LNCAP (cell line): ENCODE measurements around the gene ODAD2.

Source experiments
- TF ChIP-seq, protein P1 (sequence below): fragments of 450-650 bp; IDR thresholded peaks from 2 replicates; pipeline ENCODE4 v1.5.1; 2017; ENCODE audit warnings: mild to moderate bottlenecking

The ODAD2 gene

DNA sequence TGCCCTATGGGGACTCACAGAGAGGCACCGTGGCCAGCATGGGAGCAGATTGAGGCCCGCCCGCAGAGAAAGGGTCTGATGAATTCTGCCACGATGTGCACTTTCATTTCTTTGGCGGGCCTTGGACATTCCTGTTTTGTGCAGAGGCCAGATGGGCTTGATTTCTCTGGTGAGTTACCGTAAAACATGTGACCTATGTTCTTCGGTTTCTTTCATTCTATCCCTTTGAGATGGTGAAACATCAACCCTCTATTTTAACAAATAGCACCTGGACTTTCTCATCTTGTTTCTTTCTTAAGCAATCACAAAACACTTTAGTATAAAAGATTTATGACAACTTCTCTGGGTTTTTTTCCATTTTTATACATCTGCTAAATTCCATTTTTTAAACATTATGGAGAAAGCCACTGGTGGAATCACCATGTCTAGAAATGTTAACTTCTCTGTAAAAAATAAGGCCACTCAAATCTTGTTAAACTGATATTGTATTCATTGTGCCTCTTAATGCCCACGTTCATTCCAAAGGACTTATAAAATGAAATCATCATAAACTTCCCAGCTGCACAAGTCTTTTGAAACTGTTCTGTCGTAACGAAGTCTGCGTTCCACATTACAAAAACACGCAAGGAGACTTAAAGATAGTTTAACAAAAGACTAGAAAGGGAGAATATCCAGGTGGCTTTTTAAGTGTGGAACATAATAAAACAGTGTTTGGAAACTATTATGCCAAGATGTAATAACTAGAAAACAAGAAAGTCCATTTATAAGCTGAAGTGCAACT lies 21.4 kb upstream of the ODAD2 start:
- TF ChIP-seq, protein P1, sequence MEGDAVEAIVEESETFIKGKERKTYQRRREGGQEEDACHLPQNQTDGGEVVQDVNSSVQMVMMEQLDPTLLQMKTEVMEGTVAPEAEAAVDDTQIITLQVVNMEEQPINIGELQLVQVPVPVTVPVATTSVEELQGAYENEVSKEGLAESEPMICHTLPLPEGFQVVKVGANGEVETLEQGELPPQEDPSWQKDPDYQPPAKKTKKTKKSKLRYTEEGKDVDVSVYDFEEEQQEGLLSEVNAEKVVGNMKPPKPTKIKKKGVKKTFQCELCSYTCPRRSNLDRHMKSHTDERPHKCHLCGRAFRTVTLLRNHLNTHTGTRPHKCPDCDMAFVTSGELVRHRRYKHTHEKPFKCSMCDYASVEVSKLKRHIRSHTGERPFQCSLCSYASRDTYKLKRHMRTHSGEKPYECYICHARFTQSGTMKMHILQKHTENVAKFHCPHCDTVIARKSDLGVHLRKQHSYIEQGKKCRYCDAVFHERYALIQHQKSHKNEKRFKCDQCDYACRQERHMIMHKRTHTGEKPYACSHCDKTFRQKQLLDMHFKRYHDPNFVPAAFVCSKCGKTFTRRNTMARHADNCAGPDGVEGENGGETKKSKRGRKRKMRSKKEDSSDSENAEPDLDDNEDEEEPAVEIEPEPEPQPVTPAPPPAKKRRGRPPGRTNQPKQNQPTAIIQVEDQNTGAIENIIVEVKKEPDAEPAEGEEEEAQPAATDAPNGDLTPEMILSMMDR: no peak

DNA sequence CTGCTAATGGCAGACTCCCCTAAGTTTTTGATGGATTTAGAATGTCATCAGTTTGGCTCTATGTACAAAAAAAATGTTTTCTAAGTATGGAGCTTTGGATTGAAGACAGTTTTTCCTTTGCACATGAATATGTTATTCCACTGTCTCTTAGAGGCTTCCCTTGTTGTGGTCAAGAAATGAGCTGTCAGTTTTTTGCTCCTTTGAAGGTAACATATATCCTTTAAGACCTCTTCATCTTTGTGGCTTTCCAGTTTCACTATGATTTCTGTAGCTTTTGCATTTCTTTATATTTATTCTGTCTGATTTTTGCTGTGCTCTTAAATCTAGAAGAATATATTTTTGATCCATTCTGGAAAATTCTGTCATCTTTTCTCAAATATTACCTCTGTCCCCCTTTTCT lies 15.8 kb upstream of the ODAD2 start:
- TF ChIP-seq, protein P1: no peak

DNA sequence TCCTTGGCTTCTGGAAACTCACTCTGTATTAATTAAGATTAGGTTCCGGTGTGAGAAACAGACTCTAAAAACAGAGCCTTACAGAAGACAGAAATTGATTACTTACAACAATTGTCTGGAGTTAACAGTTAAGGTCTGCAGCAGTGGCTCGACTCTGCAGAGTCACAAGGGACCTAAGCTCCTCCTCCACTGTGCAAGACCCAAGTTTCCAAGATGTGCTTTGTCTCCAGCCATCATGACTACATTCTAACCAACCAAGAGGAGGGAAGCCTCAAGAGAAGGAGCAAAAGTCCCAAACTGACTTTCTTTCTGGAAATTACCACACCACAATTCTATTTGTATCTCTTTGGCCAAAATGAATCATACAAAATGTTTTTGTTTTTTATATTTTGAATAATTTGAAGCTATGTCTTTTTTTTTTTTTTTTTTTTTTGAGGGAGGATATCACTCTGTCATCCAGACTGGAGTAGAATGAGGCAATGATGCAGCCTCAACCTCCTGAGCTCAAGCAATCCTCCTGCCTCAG lies 14.2 kb upstream of the ODAD2 start:
- TF ChIP-seq, protein P1: no peak

DNA sequence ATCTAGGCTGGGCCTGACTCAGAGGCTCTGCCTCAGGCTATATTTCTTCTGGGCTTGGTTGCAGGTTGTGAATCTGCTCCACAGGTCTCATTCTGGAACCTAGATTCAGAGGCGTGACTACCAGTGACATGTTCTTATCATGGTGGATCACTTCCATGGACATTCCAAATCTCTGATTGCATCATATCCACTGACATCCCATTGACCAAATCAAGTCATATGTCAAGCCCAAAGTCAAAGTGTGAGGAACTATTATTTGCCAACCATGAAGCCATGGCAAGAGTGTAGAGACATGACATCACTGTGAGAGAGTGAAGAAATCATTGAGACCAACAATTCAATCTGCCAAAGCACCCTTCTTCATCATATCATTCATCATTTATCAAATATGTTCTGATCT lies 11.9 kb upstream of the ODAD2 start:
- TF ChIP-seq, protein P1: no peak

DNA sequence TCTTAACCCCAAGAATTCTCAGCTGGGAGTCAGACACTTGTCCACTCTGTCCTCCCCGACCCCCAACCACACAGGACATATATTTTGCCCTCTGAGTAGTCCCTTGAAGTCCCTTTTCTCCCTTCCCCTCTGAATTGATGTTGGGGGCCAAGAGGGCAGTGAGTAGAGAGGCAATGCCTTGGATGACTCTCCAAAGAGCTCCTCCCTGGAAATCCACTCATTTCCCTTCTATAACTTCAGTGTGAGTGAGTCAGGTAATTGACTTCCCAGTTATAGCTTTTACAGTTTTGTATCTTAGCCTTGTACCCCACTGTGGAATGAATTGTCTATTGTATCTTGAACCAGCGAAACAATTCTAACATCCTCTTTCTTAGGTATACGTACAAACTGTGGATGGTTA lies 9.2 kb upstream of the ODAD2 start:
- TF ChIP-seq, protein P1: no peak

DNA sequence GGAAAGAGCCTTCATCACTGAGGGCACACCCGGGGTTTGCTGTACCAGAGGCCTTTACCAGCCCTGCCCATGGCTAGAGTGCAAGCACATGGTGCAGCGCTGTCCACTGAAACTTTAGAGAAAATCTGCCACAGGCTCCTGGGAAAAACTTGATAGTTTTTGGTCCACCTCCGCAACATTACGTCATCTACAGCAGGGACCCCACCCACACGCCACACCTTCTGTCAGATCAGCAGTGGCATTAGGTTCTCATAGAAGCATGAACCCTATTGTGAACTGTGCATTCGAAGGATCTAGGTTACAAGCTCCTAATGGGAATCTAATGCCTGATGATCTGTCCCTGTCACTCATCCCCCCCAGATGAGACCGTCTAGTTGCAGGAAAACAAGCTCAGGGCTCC lies 2.5 kb upstream of the ODAD2 start:
- TF ChIP-seq, protein P1: no peak

DNA sequence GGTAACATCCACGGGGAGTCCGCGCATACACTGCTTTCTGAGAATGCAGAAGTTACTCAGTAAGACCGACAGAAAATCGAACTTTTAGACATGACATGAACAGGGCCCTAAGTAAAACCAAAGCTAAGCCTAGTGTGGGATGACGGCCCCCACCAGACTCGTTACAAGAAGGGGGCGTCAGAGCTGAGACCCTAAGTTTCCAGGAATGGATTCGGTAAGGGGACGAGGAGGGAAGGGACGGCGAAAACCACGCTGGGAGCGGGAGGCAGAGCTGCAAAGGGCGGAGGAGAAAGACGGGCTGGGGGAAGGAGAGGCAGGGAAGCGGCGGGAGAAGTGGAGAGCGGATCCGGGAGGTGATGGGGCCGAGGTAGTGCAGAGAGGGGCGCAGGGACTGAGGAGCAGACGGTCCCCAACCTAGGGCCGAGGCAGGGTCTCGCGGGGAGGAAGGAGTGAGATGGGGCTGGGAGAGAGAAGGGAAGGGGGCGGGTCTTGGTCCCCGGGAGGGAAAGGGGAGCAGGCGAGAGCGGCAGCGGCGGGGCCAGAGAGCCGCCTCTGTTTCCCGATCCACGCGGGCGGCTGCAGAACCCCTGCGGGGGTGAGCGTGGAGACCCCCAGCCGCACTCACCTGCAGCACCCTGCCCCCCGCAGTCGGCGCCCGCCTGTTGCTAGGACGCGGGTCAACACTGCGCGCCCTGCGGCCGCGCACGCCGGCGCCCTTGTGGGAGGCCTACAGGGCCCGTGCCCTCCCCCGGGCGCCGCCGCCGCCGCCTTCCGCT lies 513 bp downstream of the ODAD2 start:
- TF ChIP-seq, protein P1: no peak
